GM23248 (cell line): ENCODE results near the gene NCOA7. TPM values are rescaled to one million over a fixed set of nuclear protein-coding genes. Genes with fewer than 3 reads are reported as not detected.

Experiments
- DNase-seq: peaks from one replicate; pipeline ENCODE4 v3.0.0-alpha.2; 2015
- H2AFZ ChIP-seq: fragments of 200-600 bp; sonication (generic); 2 replicates; pipeline ENCODE4 v1.6.1; 2016; ENCODE audit warnings: antibody characterized with exemption
- H3F3A ChIP-seq: fragments of 200-600 bp; sonication (generic); 2 replicates; pipeline ENCODE4 v1.6.1; 2016; ENCODE audit warnings: mild to moderate bottlenecking, antibody characterized with exemption, mixed run types; ENCODE audit not compliant: insufficient read depth
- H3K27ac ChIP-seq: fragments of 200-600 bp; sonication (generic); 2 replicates; pipeline ENCODE4 v1.5.1; 2016; ENCODE audit warnings: mild to moderate bottlenecking
- H3K27me3 ChIP-seq: fragments of 200-600 bp; sonication (generic); replicated peaks from 2 replicates; pipeline ENCODE4 v1.6.1; 2016; ENCODE audit warnings: mild to moderate bottlenecking; ENCODE audit not compliant: insufficient read depth
- H3K36me3 ChIP-seq: fragments of 200-600 bp; sonication (generic); 2 replicates; pipeline ENCODE4 v1.6.1; 2016; ENCODE audit warnings: low read depth, mild to moderate bottlenecking
- H3K4me1 ChIP-seq: fragments of 200-600 bp; sonication (generic); 2 replicates; pipeline ENCODE4 v1.6.1; 2016; ENCODE audit warnings: mild to moderate bottlenecking; ENCODE audit not compliant: insufficient read depth
- H3K4me2 ChIP-seq: fragments of 200-600 bp; sonication (generic); one replicate; pipeline ENCODE4 v1.6.1; 2016; ENCODE audit warnings: mild to moderate bottlenecking; ENCODE audit not compliant: unreplicated experiment
- H3K4me3 ChIP-seq: fragments of 200-600 bp; sonication (generic); 2 replicates; pipeline ENCODE4 v1.5.1; 2016; ENCODE audit warnings: mild to moderate bottlenecking
- H3K79me2 ChIP-seq: fragments of 200-600 bp; sonication (generic); 2 replicates; pipeline ENCODE4 v1.6.1; 2016; ENCODE audit warnings: mild to moderate bottlenecking; ENCODE audit not compliant: insufficient read depth
- H3K9ac ChIP-seq: fragments of 200-600 bp; sonication (generic); 2 replicates; pipeline ENCODE4 v1.6.1; 2016; ENCODE audit warnings: mild to moderate bottlenecking
- H3K9me2 ChIP-seq: fragments of 200-600 bp; sonication (generic); 2 replicates; pipeline ENCODE4 v1.6.1; 2016; ENCODE audit warnings: mixed run types, mild to moderate bottlenecking, moderate library complexity; ENCODE audit not compliant: insufficient read depth
- H3K9me3 ChIP-seq: fragments of 200-600 bp; sonication (generic); one replicate; pipeline ENCODE4 v1.6.1; 2017; ENCODE audit warnings: low read depth
- H4K20me1 ChIP-seq: fragments of 200-600 bp; sonication (generic); 2 replicates; pipeline ENCODE4 v1.6.0; 2016; ENCODE audit not compliant: insufficient read depth
- EZH2 ChIP-seq: fragments of 200-600 bp; sonication (generic); IDR thresholded peaks from 2 replicates; pipeline ENCODE4 v1.6.1; 2018; ENCODE audit warnings: antibody characterized with exemption, mild to moderate bottlenecking; ENCODE audit not compliant: insufficient read depth, poor library complexity, severe bottlenecking
- EZH2phosphoT487 ChIP-seq: fragments of 200-600 bp; sonication (generic); IDR thresholded peaks from 2 replicates; pipeline ENCODE4 v1.6.1; 2018; ENCODE audit warnings: antibody characterized with exemption, moderate library complexity, mild to moderate bottlenecking, low read depth; ENCODE audit not compliant: insufficient read depth
- WGBS, 2 experiments: methylation state at CpG; one replicate each; pipeline ENCODE4 v1.1.6; 2015 to 2017; ENCODE audit warnings: low lambda C conversion rate in 2 of 2, low coverage in 1 of 2; ENCODE audit errors: missing lambda C conversion rate in 2 of 2; 5-methylcytosine and 5-hydroxymethylcytosine counted together
- in situ Hi-C: fragments of 300-500 bp; cut with MboI; formaldehyde crosslinking; loops from 2 replicates; pipeline ENCODE4 v1.15.0; 2020
- polyA plus RNA-seq: library from polyadenylated mRNA; unstranded; fragments of >200 nt; fragmentation: Nextera tagmentation; extraction: Ambion mirVana; gene quantifications from 2 replicates; pipeline ENCODE4 v1.2.1, GENCODE V29; 2016
- total RNA-seq: library from RNA; depleted of rRNA; stranded (reverse); fragments of >200 nt; shearing (Covaris generic); gene quantifications from 2 replicates; pipeline ENCODE4 v1.2.3, GENCODE V29; 2014

The NCOA7 gene
- total and polyA plus RNA-seq, 2 experiments from 2014 or later = 9.5 to 10.2 TPM

- Histone ChIP-seq H4K20me1 (no peaks in the 10 kb centered on the region), H2AFZ (no peak overlapping the region), H3K9me3 (no peaks in the 10 kb centered on the region), H3K27me3 (no peaks in the 10 kb centered on the region), H3K36me3 (peaks cover 3% of the 10 kb centered on the region; the same call in 1 of the 2 replicates), H3K9ac (no peak overlapping the region), H3K4me2 (no peak overlapping the region), H3K4me3 (no peak overlapping the region), H3K4me1 (no peaks in the 10 kb centered on the region), H3K79me2 (peaks cover 14% of the 10 kb centered on the region; the same call in 1 of the 2 replicates), H3K27ac (no peak overlapping the region), H3K9me2 (no peaks in the 10 kb centered on the region), H3F3A (no peaks in the 10 kb centered on the region)
- TF ChIP-seq EZH2phosphoT487 (no peak), EZH2 (no peak)
- DNase-seq = no peak
- in situ Hi-C loops = no loop called here
- WGBS, 2 experiments = 78 to 84% methylated on average over 3 of the region's 3 CpGs
These were observed 59.6 kb downstream of the NCOA7 start for GRCh38 chr6:125850361-125850760.

GRCh38 chr6:125852587-125852986 lies 61.8 kb downstream of the NCOA7 start:
- Histone ChIP-seq H4K20me1 (no peaks in the 10 kb centered on the region), H3K27me3 (no peaks in the 10 kb centered on the region), H3K4me1 (no peaks in the 10 kb centered on the region), H3K9me3 (no peaks in the 10 kb centered on the region), H3K79me2 (peaks cover 14% of the 10 kb centered on the region; the same call in 1 of the 2 replicates), H3K36me3 (peaks cover 8% of the 10 kb centered on the region), H3K27ac (no peak overlapping the region), H2AFZ (no peak overlapping the region), H3K9ac (no peak overlapping the region), H3F3A (no peaks in the 10 kb centered on the region), H3K4me3 (no peak overlapping the region), H3K9me2 (no peaks in the 10 kb centered on the region), H3K4me2 (no peak overlapping the region)
- in situ Hi-C loops = no loop called here
- no peak for DNase-seq
- 88 to 93% methylated on average over 2 of the region's 2 CpGs for WGBS, 2 experiments
- TF ChIP-seq EZH2 = no peak
- no peak for TF ChIP-seq EZH2phosphoT487

DNA sequence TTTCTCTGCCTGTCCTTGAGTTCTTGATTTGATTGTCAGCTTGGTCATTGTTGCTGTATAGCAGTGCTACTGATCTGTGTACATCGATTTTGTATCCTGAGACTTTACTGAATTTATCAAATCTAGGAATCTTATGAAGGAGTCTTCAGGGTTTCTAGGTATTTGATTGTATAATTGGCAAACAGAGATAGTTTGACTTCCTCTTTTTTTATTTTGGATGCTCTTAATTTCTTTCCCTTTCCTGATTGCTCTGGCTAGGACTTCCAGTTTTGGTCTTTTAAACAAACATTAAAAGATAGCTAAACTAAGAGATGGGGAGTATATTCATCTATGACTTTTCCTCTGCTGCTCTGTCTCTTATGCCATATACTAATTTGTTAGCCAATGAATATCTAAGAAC lies 62.4 kb downstream of the NCOA7 start:
- H3K27me3 ChIP-seq = no peaks in the 10 kb centered on the region
- in situ Hi-C loops = no loop called here
- H3K9ac ChIP-seq = no peak overlapping the region
- H3K27ac ChIP-seq = no peak overlapping the region
- no peaks in the 10 kb centered on the region for H3K9me3 ChIP-seq
- H3K36me3 ChIP-seq = peaks cover 8% of the 10 kb centered on the region
- 84 to 94% methylated on average over 1 of the region's 1 CpG for WGBS, 2 experiments
- H2AFZ ChIP-seq = no peak overlapping the region
- H4K20me1 ChIP-seq = no peaks in the 10 kb centered on the region
- no peaks in the 10 kb centered on the region for H3K9me2 ChIP-seq
- H3K4me2 ChIP-seq = no peak overlapping the region
- TF ChIP-seq EZH2phosphoT487 (no peak), EZH2 (no peak)
- no peaks in the 10 kb centered on the region for H3F3A ChIP-seq
- H3K4me3 ChIP-seq = no peak overlapping the region
- no peak for DNase-seq
- no peaks in the 10 kb centered on the region for H3K4me1 ChIP-seq
- H3K79me2 ChIP-seq = peaks cover 14% of the 10 kb centered on the region; the same call in 1 of the 2 replicates

DNA sequence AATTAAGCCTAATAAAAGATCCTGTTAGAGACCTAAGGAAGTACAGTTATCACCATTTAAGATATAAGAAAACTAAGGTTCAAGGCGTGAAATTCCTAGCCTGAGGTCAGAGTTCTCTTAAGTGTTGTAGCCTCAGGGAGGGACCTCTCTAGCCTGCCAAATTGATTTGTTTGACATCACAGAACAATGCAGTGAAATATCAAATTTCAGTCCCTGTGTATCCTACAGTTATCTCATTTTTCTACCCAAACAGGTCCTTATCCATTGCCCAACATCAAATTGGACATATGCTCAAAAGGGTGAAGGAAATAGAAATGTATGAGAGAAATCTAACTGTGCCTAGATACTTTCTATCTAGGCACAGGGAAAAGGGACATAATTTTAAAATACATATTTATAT lies 63.0 kb downstream of the NCOA7 start:
- TF ChIP-seq EZH2 (no peak), EZH2phosphoT487 (no peak)
- Histone ChIP-seq H3K9ac (no peak overlapping the region), H3K9me2 (no peaks in the 10 kb centered on the region), H3K9me3 (no peaks in the 10 kb centered on the region), H3K4me1 (no peaks in the 10 kb centered on the region), H3K79me2 (peaks cover 14% of the 10 kb centered on the region; the same call in 1 of the 2 replicates), H3K4me3 (no peak overlapping the region), H3K27me3 (no peaks in the 10 kb centered on the region), H3K36me3 (peaks cover 8% of the 10 kb centered on the region), H4K20me1 (no peaks in the 10 kb centered on the region), H2AFZ (no peak overlapping the region), H3K27ac (no peak overlapping the region), H3F3A (no peaks in the 10 kb centered on the region), H3K4me2 (no peak overlapping the region)
- WGBS, 2 experiments = 91 to 100% methylated on average over 1 of the region's 1 CpG
- in situ Hi-C loops = no loop called here
- DNase-seq = no peak

DNA sequence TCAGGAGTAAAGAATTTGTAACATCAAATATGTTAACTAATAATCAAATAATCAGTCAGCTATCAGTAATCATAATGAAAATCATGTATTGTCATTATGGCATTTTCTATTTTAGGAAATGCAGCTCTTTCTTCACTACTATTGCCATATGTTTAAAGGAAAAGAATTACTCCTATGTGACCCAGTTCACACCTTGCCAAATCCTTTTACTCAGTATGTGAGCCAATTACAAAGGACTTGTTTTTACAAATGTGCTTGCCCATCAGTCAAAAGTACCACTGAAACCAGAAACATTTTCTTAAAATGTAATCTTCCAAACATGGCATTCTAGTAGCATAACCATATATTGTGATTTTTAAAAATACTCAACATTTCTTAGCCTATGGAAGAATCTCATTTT lies 63.6 kb downstream of the NCOA7 start:
- Histone ChIP-seq H3K4me3 (no peak overlapping the region), H3K79me2 (peaks cover 14% of the 10 kb centered on the region; the same call in 1 of the 2 replicates), H3K4me1 (no peaks in the 10 kb centered on the region), H3F3A (no peaks in the 10 kb centered on the region), H3K27ac (no peak overlapping the region), H3K9me2 (no peaks in the 10 kb centered on the region), H3K36me3 (peaks cover 8% of the 10 kb centered on the region), H3K4me2 (no peak overlapping the region), H3K9ac (no peak overlapping the region), H2AFZ (no peak overlapping the region), H3K9me3 (no peaks in the 10 kb centered on the region), H3K27me3 (no peaks in the 10 kb centered on the region), H4K20me1 (no peaks in the 10 kb centered on the region)
- in situ Hi-C loops = no loop called here
- TF ChIP-seq EZH2phosphoT487 = no peak
- TF ChIP-seq EZH2 = no peak
- DNase-seq = no peak
